HG03064 (cell line): ENCODE measurements around the gene VTCN1.

Source experiments
- ATAC-seq: cut with Tn5 transposase; IDR thresholded peaks from one replicate; pipeline ENCODE4 v1.9.1; 2021; ENCODE audit warnings: low read depth; ENCODE audit not compliant: unreplicated experiment

Gene VTCN1

GRCh38 chr1:117210386-117210785 is 341 bp downstream of the VTCN1 start:
- no peak for ATAC-seq

- ATAC-seq = no peak
Observed at GRCh38 chr1:117209094-117209493, 1.6 kb downstream of the VTCN1 start.

GRCh38 chr1:117208580-117208979 is 2.1 kb downstream of the VTCN1 start:
- no peak for ATAC-seq

- ATAC-seq = no peak
Observed at GRCh38 chr1:117205368-117205767, 5.4 kb downstream of the VTCN1 start.

- ATAC-seq = no peak
Observed at GRCh38 chr1:117201808-117202207, 8.9 kb downstream of the VTCN1 start.

- no peak for ATAC-seq
Observed at GRCh38 chr1:117198097-117198496, 12.6 kb downstream of the VTCN1 start.

GRCh38 chr1:117189726-117190125 is 21.0 kb downstream of the VTCN1 start:
- no peak for ATAC-seq

GRCh38 chr1:117188816-117189437 is 21.8 kb downstream of the VTCN1 start:
- no peak for ATAC-seq

- no peak for ATAC-seq
Observed at GRCh38 chr1:117188170-117188815, 22.4 kb downstream of the VTCN1 start.

GRCh38 chr1:117183112-117183511 is 27.6 kb downstream of the VTCN1 start:
- no peak for ATAC-seq

GRCh38 chr1:117182319-117182718 is 28.4 kb downstream of the VTCN1 start:
- no peak for ATAC-seq

- no peak for ATAC-seq
Observed at GRCh38 chr1:117181630-117182041, 29.1 kb downstream of the VTCN1 start.

- ATAC-seq = no peak
Observed at GRCh38 chr1:117180147-117180967, 30.4 kb downstream of the VTCN1 start.

- no peak for ATAC-seq
Observed at GRCh38 chr1:117179471-117179870, 31.3 kb downstream of the VTCN1 start.

- no peak for ATAC-seq
Observed at GRCh38 chr1:117178756-117179155, 32.0 kb downstream of the VTCN1 start.

GRCh38 chr1:117177376-117177775 is 33.4 kb downstream of the VTCN1 start:
- ATAC-seq = no peak

- ATAC-seq = no peak
Observed at GRCh38 chr1:117176579-117176978, 34.1 kb downstream of the VTCN1 start.

GRCh38 chr1:117174851-117175250 is 35.9 kb downstream of the VTCN1 start:
- no peak for ATAC-seq

- ATAC-seq = no peak
Observed at GRCh38 chr1:117173691-117174090, 37.0 kb downstream of the VTCN1 start.

- ATAC-seq = no peak
Observed at GRCh38 chr1:117173006-117173405, 37.7 kb downstream of the VTCN1 start.

- ATAC-seq = no peak
Observed at GRCh38 chr1:117171900-117172511, 38.7 kb downstream of the VTCN1 start.
